Endothelial cell of umbilical vein (primary cell): ENCODE data around the gene PTPRO. TPM values are rescaled to one million over a fixed set of nuclear protein-coding genes. Genes with fewer than 3 reads are reported as not detected.

Source experiments
- BruUV-seq: library from RNA; stranded (reverse); fragments of 400-500 nt; replicated peaks from 2 replicates; lab custom pipeline; 2021; lab: Mats Ljungman, UMichigan
- CTCF ChIA-PET: fragments of 300-600, 350-600 bp; sonication (Branson Sonifier 250); formaldehyde crosslinking; loops from one replicate; lab custom pipeline; 2021; ENCODE audit warnings: antibody characterized with exemption, inconsistent platforms; lab: Charles Lee
- POLR2A ChIA-PET: fragments of 300-600, 350-600 bp; sonication (Branson Sonifier 250); formaldehyde crosslinking; loops from one replicate; lab custom pipeline; 2021; ENCODE audit warnings: antibody characterized with exemption, inconsistent platforms; lab: Charles Lee
- DNase-seq: peaks from one replicate; pipeline ENCODE4 v3.0.0-alpha.2; 2011; ENCODE audit warnings: low read depth, low spot score
- FAIRE-seq: peaks from 2 replicates; lab custom pipeline; 2011; peaks lifted over from hg19 to GRCh38; lab: Jason Lieb, UNC
- H2AFZ ChIP-seq: 2 replicates; pipeline ENCODE4 v1.6.0; 2012; ENCODE audit warnings: low read depth, low read length, control low read depth, inconsistent platforms
- H3K27ac ChIP-seq: 2 replicates; pipeline ENCODE4 v1.5.1; 2011; ENCODE audit warnings: low read depth, mild to moderate bottlenecking, control low read depth, low read length, moderate library complexity; ENCODE audit not compliant: insufficient read depth
- H3K27me3 ChIP-seq, 2 experiments: 2 replicates each; pipeline versions ENCODE4 v1.6.0 to v1.6.1; 2011; ENCODE audit warnings: low read length in 2 of 2, mixed read lengths in 1 of 2; ENCODE audit not compliant: control insufficient read depth in 2 of 2, insufficient read depth in 2 of 2
- H3K36me3 ChIP-seq, 2 experiments: 2 replicates in 1 of 2; 3 replicates in 1 of 2; pipeline ENCODE4 v1.5.1; 2011; ENCODE audit warnings: low read length in 2 of 2, mild to moderate bottlenecking in 1 of 2, moderate library complexity in 1 of 2; ENCODE audit not compliant: control insufficient read depth in 2 of 2, insufficient read depth in 2 of 2; ENCODE audit errors: extremely low read depth in 1 of 2
- H3K4me1 ChIP-seq: 3 replicates; pipeline ENCODE4 v1.5.1; 2011; ENCODE audit warnings: mild to moderate bottlenecking, low read length; ENCODE audit not compliant: control insufficient read depth, insufficient read depth; ENCODE audit errors: extremely low read depth
- H3K4me2 ChIP-seq: 2 replicates; pipeline ENCODE4 v1.6.1; 2011; ENCODE audit warnings: low read length, control low read depth, mixed read lengths; ENCODE audit not compliant: insufficient read depth
- H3K4me3 ChIP-seq, 3 experiments: fragments of 200-600 bp in 1 of 3; sonication (generic), shearing (Covaris generic) in 1 of 3; replicated peaks in 1 of 3; 2 replicates each; pipeline ENCODE4 v1.5.1; 2011 to 2016; ENCODE audit warnings: control low read depth in 3 of 3, low read length in 3 of 3, mild to moderate bottlenecking in 2 of 3, inconsistent platforms in 1 of 3, low read depth in 1 of 3, moderate library complexity in 1 of 3; ENCODE audit not compliant: insufficient read depth in 1 of 3
- H3K79me2 ChIP-seq: 2 replicates; pipeline ENCODE4 v1.6.0; 2012; ENCODE audit warnings: low read length, inconsistent platforms; ENCODE audit not compliant: control insufficient read depth, insufficient read depth
- H3K9ac ChIP-seq: replicated peaks from 2 replicates; pipeline ENCODE3; 2011; ENCODE audit warnings: low read length, control low read depth; ENCODE audit not compliant: insufficient read depth; ENCODE audit errors: extremely low read depth
- H3K9me1 ChIP-seq: replicated peaks from 3 replicates; pipeline ENCODE4 v1.6.0; 2011; ENCODE audit warnings: mild to moderate bottlenecking, low read length; ENCODE audit not compliant: control insufficient read depth, insufficient read depth; ENCODE audit errors: extremely low read depth
- H3K9me3 ChIP-seq: replicated peaks from 2 replicates; pipeline ENCODE4 v1.5.1; 2012; ENCODE audit warnings: low read length, inconsistent platforms; ENCODE audit not compliant: control insufficient read depth, insufficient read depth
- H4K20me1 ChIP-seq: replicated peaks from 2 replicates; pipeline ENCODE3; 2011; ENCODE audit warnings: mild to moderate bottlenecking, low read length; ENCODE audit not compliant: control insufficient read depth, insufficient read depth; ENCODE audit errors: extremely low read depth
- CTCF ChIP-seq, 2 donors: IDR thresholded peaks; 1 replicate in 1 of 2; 2 replicates in 1 of 2; pipeline ENCODE4 v1.5.1; 2011; ENCODE audit warnings: low read length in 2 of 2, mild to moderate bottlenecking in 2 of 2, moderate library complexity in 2 of 2, control low read depth in 1 of 2, inconsistent platforms in 1 of 2, low read depth in 1 of 2; ENCODE audit not compliant: insufficient read depth in 1 of 2; ENCODE audit errors: extremely low read depth in 1 of 2
- EZH2 ChIP-seq: IDR thresholded peaks from 2 replicates; pipeline ENCODE4 v1.6.1; 2012; ENCODE audit warnings: borderline replicate concordance, low read depth, mild to moderate bottlenecking, moderate library complexity, low read length, inconsistent platforms; ENCODE audit not compliant: severe bottlenecking
- JUN ChIP-seq: IDR thresholded peaks from 2 replicates; pipeline ENCODE4 v1.6.1; 2011; ENCODE audit warnings: borderline replicate concordance, low read depth; ENCODE audit not compliant: insufficient read length, insufficient read depth
- MAX ChIP-seq: IDR thresholded peaks from 2 replicates; pipeline ENCODE4 v1.6.1; 2011; ENCODE audit not compliant: insufficient read depth, insufficient read length
- MYC ChIP-seq: IDR thresholded peaks from one replicate; pipeline ENCODE4 v1.6.1; 2011; ENCODE audit warnings: mild to moderate bottlenecking, low read depth, low read length
- POLR2A ChIP-seq: IDR thresholded peaks from 2 replicates; pipeline ENCODE4 v1.6.1; 2012; ENCODE audit warnings: low read depth, mild to moderate bottlenecking, control low read depth, low read length
- POLR2AphosphoS5 ChIP-seq: IDR thresholded peaks from 2 replicates; pipeline ENCODE4 v1.6.1; 2012; ENCODE audit warnings: low read depth, mild to moderate bottlenecking, control low read depth, low read length, moderate library complexity; ENCODE audit not compliant: insufficient read depth
- dilution Hi-C: fragments of 300-500 bp; cut with MboI; formaldehyde crosslinking; loops from one replicate; pipeline ENCODE4 v1.15.0; 2019; ENCODE audit warnings: low sequenced_read_pairs; ENCODE audit not compliant: extremely low pct_ligation_motif_present
- intact Hi-C: fragments of 100-400 bp; cut with micrococcal nuclease; formaldehyde crosslinking; loops from one replicate; pipeline ENCODE4 v1.10.0; 2022
- polyA plus RNA-seq, 4 experiments: library from polyadenylated mRNA; depleted of rRNA in 3 of 4; stranded (reverse) in 3 of 4; unstranded in 1 of 4; fragments of >200 nt; gene quantifications; 2 replicates each; pipeline versions ENCODE4 v1.2.1 to v1.2.3, GENCODE V29; 2011 to 2012; ENCODE audit warnings: missing spikeins in 1 of 4
- total RNA-seq: library from RNA; stranded (reverse); gene quantifications from 2 replicates; pipeline ENCODE4 v1.2.3, GENCODE V29; 2021

Gene PTPRO
- total and polyA plus RNA-seq, 2 donors (not counting 3 experiments of a cell fraction or from before 2014, with no cell fraction given), result not detected

GRCh38 chr12:15485466-15485865 lies 163.2 kb downstream of the PTPRO start:
- Histone ChIP-seq H3K9me3 (no peaks in the 10 kb centered on the region), H3K4me2 (no peak overlapping the region), H3K9me1 (no peaks in the 10 kb centered on the region), H4K20me1 (no peaks in the 10 kb centered on the region), H3K27ac (no peak overlapping the region), H3K36me3 (no peaks in the 10 kb centered on the region), H3K79me2 (no peaks in the 10 kb centered on the region), H3K27me3 (no peaks in the 10 kb centered on the region), H2AFZ (no peak overlapping the region), H3K4me1 (no peaks in the 10 kb centered on the region), H3K4me3 (no peak overlapping the region), H3K9ac (no peak overlapping the region)
- FAIRE-seq, result no peak
- intact Hi-C loops, result no loop called here
- ChIA-PET POLR2A (no interaction called here), CTCF (interaction anchor here (0.8 kb wide), 1 partner anchor 10 kb away, joined by 3 read pairs; no protein-coding TSS in a partner anchor)
- dilution Hi-C loops, result no loop called here
- no peak for TF ChIP-seq EZH2
- TF ChIP-seq POLR2A, result no peak
- no peak for TF ChIP-seq JUN
- TF ChIP-seq CTCF (IDR thresholded peaks at IDR 0.05; ENCODE audit: extremely low read depth in 1 of 2, insufficient read depth in 1 of 2, low read depth in 1 of 2, low read length in 2 of 2), result no peak
- TF ChIP-seq MYC, result no peak
- no peak for TF ChIP-seq MAX
- no TSS peak for BruUV-seq
- no peak for DNase-seq

- Histone ChIP-seq H3K4me2 (no peak overlapping the region), H2AFZ (no peak overlapping the region), H4K20me1 (no peaks in the 10 kb centered on the region), H3K27ac (no peak overlapping the region), H3K9me3 (no peaks in the 10 kb centered on the region), H3K9ac (no peak overlapping the region), H3K27me3 (no peaks in the 10 kb centered on the region), H3K4me1 (no peaks in the 10 kb centered on the region), H3K79me2 (no peaks in the 10 kb centered on the region), H3K4me3 (no peak overlapping the region), H3K36me3 (no peaks in the 10 kb centered on the region), H3K9me1 (no peaks in the 10 kb centered on the region)
- DNase-seq (no peak), FAIRE-seq (no peak)
- dilution Hi-C loops, result no loop called here
- ChIA-PET CTCF (no interaction called here), POLR2A (no interaction called here)
- intact Hi-C loops, result no loop called here
- no peak for TF ChIP-seq POLR2AphosphoS5
- BruUV-seq, result no TSS peak
Observed at GRCh38 chr12:15486859-15487258, 164.6 kb downstream of the PTPRO start.
